SK-N-MC (cell line): ENCODE measurements around the gene ANXA3.

Experiments used
- EZH2 ChIP-seq: fragments of 200-600 bp; sonication (generic); IDR thresholded peaks from one replicate; pipeline ENCODE4 v1.6.1; 2017; ENCODE audit warnings: antibody characterized with exemption
- POLR2AphosphoS5 ChIP-seq: IDR thresholded peaks from 2 replicates; pipeline ENCODE4 v1.6.1; 2012; ENCODE audit warnings: mild to moderate bottlenecking, low read depth, low read length, borderline replicate concordance

- no peak for TF ChIP-seq POLR2AphosphoS5
- TF ChIP-seq EZH2 = no peak
Observed at GRCh38 chr4:78543424-78544125, 8.0 kb upstream of the ANXA3 start.
